Measurements from ENCODE around the gene DVL3.
"Not testable (repeated sequence)": the region's sequence is repeated elsewhere in the genome, so short reads cannot be mapped to it uniquely, and the experiment has no call there.

Gene DVL3

GRCh38 chr3:184156522-184156955, 1.4 kb downstream of the DVL3 start:
- DNase-seq = no peak

DNA sequence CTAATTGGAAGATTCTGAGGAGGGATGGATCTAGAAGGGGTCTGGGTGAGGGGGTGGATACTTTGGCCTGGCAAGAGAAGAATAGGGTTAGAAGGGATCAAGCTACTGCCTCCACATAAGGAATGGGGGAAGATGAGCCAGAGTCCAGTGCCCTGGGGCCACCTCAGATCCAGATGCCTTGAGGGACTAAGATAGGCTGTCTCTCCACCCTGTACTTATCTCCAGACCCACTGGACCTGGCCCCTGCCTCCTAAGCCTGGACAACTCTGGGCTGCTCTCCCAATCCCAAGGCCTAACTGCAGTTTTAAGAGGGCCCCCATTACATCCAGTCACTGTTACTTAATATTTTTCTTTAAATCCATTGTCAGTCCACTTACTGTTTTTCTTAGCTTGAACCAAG, 2.0 kb downstream of the DVL3 start:
- no peak for DNase-seq

DNA sequence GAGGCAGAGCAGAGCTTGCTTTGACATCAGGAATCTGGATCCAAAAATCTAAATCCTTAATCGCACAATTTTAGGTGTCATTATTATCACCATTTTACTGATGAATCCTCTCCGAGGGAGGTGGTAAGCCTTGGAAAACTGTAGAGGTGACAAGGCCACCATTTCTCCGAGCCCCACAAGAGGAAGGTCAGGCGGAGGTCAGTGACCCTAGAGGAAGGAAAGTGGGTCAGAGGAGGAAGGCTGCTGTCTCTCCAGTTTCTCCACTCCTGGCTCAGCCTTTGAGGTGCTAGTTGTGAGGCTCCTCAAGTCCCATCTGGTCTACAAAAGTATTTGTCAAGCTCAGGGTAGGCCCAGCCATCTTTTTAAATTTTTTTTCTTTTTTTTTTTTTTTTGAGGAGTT, 3.2 kb downstream of the DVL3 start:
- DNase-seq = no peak

- DNase-seq = no peak
Measured at GRCh38 chr3:184160456-184160855, 5.3 kb downstream of the DVL3 start.

DNA sequence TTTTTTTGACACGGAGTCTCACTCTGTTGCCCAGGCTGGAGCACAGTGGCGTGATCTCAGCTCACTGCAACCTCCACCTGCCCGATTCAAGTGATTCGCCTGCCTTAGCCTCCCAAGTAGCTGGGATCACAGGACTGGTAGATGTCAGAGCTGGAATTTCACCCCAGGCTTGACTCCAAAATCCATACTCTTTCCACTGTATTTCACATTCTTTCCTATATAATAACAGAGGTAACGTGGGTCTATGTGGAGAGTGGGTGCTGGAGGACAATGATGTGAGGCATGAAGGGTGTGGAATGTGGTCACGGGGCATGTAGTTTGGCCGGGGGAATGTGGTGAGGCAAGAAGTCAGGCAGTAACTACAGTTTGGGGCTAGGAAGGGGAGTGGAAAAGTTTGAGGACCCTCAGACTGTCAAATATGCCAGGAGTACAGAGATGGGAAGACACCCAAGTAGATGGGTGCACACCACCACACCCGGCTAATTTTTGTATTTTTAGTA, 7.4 kb downstream of the DVL3 start:
- DNase-seq = not testable (repeated sequence)

- DNase-seq = no peak
Measured at GRCh38 chr3:184164648-184165330, 9.6 kb downstream of the DVL3 start.

- DNase-seq = no peak
Measured at GRCh38 chr3:184165543-184165942, 10.4 kb downstream of the DVL3 start.

GRCh38 chr3:184166671-184167070, 11.5 kb downstream of the DVL3 start:
- DNase-seq = no peak

DNA sequence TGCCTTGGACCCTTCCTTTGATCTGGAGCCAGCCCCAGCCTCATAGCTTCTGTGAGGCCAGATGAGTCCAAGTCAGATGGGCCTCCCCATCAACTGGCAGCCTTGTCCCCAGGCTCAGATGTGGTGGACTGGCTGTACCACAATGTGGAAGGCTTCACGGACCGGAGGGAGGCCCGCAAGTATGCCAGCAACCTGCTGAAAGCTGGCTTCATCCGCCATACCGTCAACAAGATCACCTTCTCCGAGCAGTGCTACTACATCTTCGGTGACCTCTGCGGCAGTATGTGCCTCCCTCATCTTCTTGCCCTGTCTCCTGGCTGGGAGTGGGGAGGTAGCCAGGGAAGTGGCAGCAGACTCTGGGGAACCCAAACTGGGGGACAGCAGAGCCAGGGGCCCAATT, 12.6 kb downstream of the DVL3 start:
- no peak for DNase-seq

DNA sequence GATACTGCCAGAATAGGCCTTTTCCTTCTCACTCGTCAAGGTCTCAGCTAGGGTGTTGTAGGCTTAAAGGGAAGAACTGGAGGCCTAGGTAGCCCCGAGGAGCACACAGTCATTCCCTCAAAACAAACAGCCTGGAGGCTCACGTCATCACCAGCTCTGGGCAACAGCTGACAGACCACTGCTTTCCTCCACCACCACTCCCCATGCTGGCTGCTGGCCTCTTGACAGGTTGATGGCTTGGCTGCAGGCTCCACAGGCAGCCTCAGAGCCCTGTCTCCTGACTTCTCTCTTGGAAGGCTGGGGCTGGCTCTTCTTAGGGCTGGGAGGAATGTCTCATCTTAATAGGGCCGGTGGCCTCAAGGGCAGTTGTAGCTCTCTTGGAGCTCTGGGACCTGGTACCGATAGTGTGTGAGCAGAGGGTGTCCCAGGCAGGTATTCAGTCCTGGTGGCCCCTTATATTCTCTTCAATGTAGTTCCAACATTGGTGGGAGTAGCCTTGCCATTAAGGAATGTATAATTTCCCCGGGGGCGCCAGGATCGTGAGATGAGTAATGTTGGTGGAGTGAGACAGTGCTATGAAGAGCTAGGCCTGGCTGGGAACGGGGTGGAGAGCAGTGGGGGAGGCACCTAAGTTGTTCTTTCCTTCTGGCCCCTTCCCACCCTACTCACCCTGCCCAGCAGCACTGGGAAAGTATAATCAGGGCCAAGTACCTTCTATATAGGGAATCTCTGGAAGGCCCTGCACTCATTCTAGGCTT, 13.4 kb downstream of the DVL3 start:
- no peak for DNase-seq

DNA sequence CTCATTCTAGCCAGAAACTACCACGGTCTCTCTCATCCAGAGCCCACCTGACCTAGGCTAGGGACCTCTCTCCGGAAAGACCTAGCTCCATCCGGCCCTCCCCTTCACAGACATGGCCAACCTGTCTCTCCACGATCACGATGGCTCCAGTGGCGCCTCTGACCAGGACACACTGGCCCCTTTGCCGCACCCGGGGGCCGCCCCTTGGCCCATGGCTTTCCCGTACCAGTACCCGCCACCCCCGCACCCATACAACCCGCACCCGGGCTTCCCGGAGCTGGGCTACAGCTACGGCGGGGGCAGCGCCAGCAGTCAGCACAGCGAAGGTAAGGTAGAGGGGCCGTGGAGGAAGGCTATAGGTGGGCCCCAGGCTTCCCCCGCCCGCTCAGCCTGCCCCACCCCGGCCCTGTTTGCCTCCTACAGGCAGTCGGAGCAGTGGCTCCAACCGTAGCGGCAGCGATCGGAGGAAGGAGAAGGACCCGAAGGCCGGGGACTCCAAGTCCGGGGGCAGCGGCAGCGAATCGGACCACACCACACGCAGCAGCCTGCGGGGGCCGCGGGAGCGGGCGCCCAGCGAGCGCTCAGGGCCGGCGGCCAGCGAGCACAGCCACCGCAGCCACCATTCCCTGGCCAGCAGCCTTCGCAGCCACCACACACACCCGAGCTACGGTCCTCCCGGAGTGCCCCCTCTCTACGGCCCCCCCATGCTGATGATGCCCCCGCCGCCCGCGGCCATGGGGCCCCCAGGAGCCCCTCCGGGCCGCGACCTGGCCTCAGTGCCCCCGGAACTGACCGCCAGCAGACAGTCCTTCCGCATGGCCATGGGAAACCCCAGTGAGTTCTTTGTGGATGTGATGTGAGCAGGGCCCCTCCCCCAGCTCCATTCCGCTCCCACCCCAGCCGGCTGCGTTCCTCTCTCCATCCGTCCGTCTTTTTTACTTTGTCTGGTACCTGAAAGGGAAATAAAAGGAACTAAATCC, 15.0 kb downstream of the DVL3 start:
- DNase-seq = no peak

DNA sequence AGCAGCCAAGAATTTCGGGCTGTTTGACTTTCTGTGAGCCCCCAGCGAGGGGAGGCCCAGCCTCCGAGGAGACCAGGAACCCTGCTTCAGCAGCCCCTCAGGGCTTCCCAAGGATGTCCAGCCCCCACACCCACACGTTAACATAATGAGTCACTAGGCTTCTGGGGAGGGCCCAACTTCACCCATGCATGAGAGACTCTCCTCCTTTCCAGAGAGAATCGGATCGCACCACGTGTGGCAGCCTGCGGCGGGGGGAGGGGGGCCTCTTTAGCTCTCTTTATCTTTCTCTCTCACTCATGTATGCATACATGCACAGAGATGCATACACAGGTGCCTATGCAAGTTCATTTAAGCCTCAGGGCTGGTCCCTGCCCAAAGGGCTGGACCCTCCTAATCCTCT, 16.4 kb downstream of the DVL3 start:
- DNase-seq = no peak

- no peak for DNase-seq
Measured at GRCh38 chr3:184172681-184173373, 17.6 kb downstream of the DVL3 start.

- no peak for DNase-seq
Measured at GRCh38 chr3:184173374-184173722, 18.2 kb downstream of the DVL3 start.

- peak; percentile 65 for DNase-seq
Measured at GRCh38 chr3:184174284-184174645, 19.1 kb downstream of the DVL3 start.

- DNase-seq = peak; percentile 98
Measured at GRCh38 chr3:184174646-184175492, 19.7 kb downstream of the DVL3 start, which contains the start of gene AP2M1. Gene AP2M1 (plus strand): TSS chr3:184174855. CDS start chr3:184176994, 2,139 bp downstream.

DNA sequence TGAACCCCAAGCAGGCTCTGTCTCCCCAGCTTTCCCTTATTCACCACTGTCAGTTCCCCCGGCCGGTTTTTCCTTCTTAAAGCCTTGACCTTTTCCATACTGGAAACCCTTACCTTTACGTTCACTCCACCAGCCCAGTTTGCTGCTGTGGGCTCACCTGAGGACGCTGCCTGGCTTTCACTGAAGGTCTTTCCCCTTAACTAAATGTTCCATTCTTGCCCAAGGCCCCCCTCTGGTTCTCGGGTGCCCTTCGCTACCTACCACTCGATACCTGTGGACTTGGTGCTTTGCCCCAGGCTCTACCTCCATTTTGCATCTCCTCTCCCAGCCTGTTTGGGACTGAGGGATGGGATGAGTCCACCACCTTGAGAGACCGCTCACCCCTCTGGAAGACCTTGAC, 20.3 kb downstream of the DVL3 start:
- DNase-seq = no peak

- no peak for DNase-seq
Measured at GRCh38 chr3:184175981-184176376, 20.8 kb downstream of the DVL3 start.

GRCh38 chr3:184176377-184177330, 21.5 kb downstream of the DVL3 start:
- DNase-seq = no peak

DNA sequence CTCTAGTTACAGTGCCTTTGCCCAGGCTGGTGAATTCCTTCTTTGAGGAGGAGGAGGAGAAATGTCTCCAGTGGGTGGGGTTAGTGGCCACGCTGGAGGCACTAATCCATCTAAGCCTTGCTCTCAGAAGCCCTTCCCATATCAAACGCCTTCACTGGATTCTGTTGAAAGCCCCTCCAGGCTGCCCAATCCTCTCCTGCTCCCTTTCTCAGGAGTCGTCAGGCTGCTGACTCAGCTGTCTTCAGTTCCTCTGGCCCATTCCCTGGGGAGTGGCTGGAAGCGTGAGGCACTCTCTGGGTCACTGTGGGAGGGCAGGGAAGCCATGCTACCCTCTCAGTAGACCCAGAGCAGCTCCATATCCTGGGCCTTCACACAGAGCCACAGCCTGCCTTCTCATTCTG, 22.2 kb downstream of the DVL3 start:
- no peak for DNase-seq

All from activated CD8-positive, alpha-beta memory T cell treated with anti-CD3 and anti-CD28 coated beads for 24 hours (primary cell).